CD4-positive, CD25-positive, alpha-beta regulatory T cell (primary cell): ENCODE results near the gene CDT1. TPM values are rescaled to one million over a fixed set of nuclear protein-coding genes. Genes with fewer than 3 reads are reported as not detected.

Experiments used
- ATAC-seq, 2 donors: fragments of 150-1000 bp; cut with Tn5 transposase; one replicate each; pipeline ENCODE4 v1.10.0; 2021; ENCODE audit warnings: low read depth in 2 of 2, moderate number of reproducible peaks in 2 of 2, moderate library complexity in 1 of 2
- DNase-seq, 3 donors: peaks; one replicate each; pipeline versions ENCODE4 v3.0.0 to v3.0.0-alpha.2; 2012 to 2022; ENCODE audit warnings: mixed read lengths in 1 of 3
- H3K27ac ChIP-seq: one replicate; pipeline ENCODE4 v1.7.0; 2013; ENCODE audit warnings: mild to moderate bottlenecking, low read length; ENCODE audit not compliant: insufficient read depth, poor library complexity, severe bottlenecking
- H3K27me3 ChIP-seq: one replicate; pipeline ENCODE4 v1.7.0; 2013; ENCODE audit warnings: low read length; ENCODE audit not compliant: control insufficient read depth, insufficient read depth
- H3K36me3 ChIP-seq: one replicate; pipeline ENCODE4 v1.7.0; 2013; ENCODE audit warnings: mild to moderate bottlenecking, low read length, moderate library complexity; ENCODE audit not compliant: control insufficient read depth, insufficient read depth
- H3K4me1 ChIP-seq: 2 replicates; pipeline ENCODE4 v1.7.0; 2013; ENCODE audit warnings: mild to moderate bottlenecking, low read length; ENCODE audit not compliant: insufficient read depth, control insufficient read depth, poor library complexity, severe bottlenecking
- H3K4me3 ChIP-seq: one replicate; pipeline ENCODE4 v1.7.0; 2013; ENCODE audit warnings: low read depth, mild to moderate bottlenecking, low read length, moderate library complexity
- H3K9me3 ChIP-seq, 2 experiments: 1 replicate in 1 of 2; 2 replicates in 1 of 2; pipeline ENCODE4 v1.7.0; 2013; ENCODE audit warnings: low read length in 2 of 2, mild to moderate bottlenecking in 1 of 2, moderate library complexity in 1 of 2; ENCODE audit not compliant: control insufficient read depth in 2 of 2
- H3K27ac Mint-ChIP-seq, 3 donors: one replicate each; pipeline ENCODE4 v1.8.0; 2020 to 2022; ENCODE audit warnings: mild to moderate bottlenecking in 3 of 3, mixed read lengths in 3 of 3, moderate library complexity in 2 of 3
- H3K27me3 Mint-ChIP-seq: one replicate; pipeline ENCODE4 v1.8.0; 2022; ENCODE audit warnings: mild to moderate bottlenecking, mixed read lengths
- H3K36me3 Mint-ChIP-seq: one replicate; pipeline ENCODE4 v1.8.0; 2020; ENCODE audit warnings: mixed read lengths
- H3K4me1 Mint-ChIP-seq, 4 donors: one replicate each; pipeline ENCODE4 v1.8.0; 2020 to 2022; ENCODE audit warnings: mixed read lengths in 4 of 4, mild to moderate bottlenecking in 1 of 4
- H3K4me3 Mint-ChIP-seq, 4 donors: one replicate each; pipeline ENCODE4 v1.8.0; 2020 to 2022; ENCODE audit warnings: mild to moderate bottlenecking in 4 of 4, mixed read lengths in 4 of 4, moderate library complexity in 3 of 4
- H3K9me3 Mint-ChIP-seq, 7 donors: one replicate each; pipeline ENCODE4 v1.8.0; 2020 to 2022; ENCODE audit warnings: mixed read lengths in 7 of 7, mild to moderate bottlenecking in 3 of 7, moderate library complexity in 2 of 7
- polyA plus RNA-seq, 4 donors: library from polyadenylated mRNA; unstranded; fragments of 300-500 nt; fragmentation: Illumina TruSeq; gene quantifications; one replicate each; pipeline ENCODE4 v1.2.3, GENCODE V29; 2021
- total RNA-seq: library from RNA; stranded (reverse); gene quantifications from one replicate; pipeline ENCODE4 v1.2.3, GENCODE V29; 2022

Gene CDT1
- total and polyA plus RNA-seq, 5 donors from 2014 or later: 0.60 to 4.8 (median 1.4) TPM

GRCh38 chr16:88798073-88798472, 5.5 kb upstream of the CDT1 start:
- no peaks in the 10 kb centered on the region for H3K27me3 ChIP-seq
- ATAC-seq: no peak
- H3K27me3 Mint-ChIP-seq: peaks cover 4% of the 10 kb centered on the region
- H3K4me3 Mint-ChIP-seq: no peak overlapping the region
- no peaks in the 10 kb centered on the region for H3K36me3 ChIP-seq
- H3K27ac Mint-ChIP-seq: no peak overlapping the region
- no peak overlapping the region for H3K27ac ChIP-seq
- no peaks in the 10 kb centered on the region for H3K36me3 Mint-ChIP-seq
- H3K4me3 ChIP-seq: no peak overlapping the region
- no peaks in the 10 kb centered on the region for H3K9me3 Mint-ChIP-seq
- peaks cover 0 to 51% (median 21%) of the 10 kb centered on the region in 4 donors for H3K4me1 Mint-ChIP-seq
- DNase-seq: no peak
- no peaks in the 10 kb centered on the region for H3K9me3 ChIP-seq
- peaks cover 39% of the 10 kb centered on the region for H3K4me1 ChIP-seq

DNA sequence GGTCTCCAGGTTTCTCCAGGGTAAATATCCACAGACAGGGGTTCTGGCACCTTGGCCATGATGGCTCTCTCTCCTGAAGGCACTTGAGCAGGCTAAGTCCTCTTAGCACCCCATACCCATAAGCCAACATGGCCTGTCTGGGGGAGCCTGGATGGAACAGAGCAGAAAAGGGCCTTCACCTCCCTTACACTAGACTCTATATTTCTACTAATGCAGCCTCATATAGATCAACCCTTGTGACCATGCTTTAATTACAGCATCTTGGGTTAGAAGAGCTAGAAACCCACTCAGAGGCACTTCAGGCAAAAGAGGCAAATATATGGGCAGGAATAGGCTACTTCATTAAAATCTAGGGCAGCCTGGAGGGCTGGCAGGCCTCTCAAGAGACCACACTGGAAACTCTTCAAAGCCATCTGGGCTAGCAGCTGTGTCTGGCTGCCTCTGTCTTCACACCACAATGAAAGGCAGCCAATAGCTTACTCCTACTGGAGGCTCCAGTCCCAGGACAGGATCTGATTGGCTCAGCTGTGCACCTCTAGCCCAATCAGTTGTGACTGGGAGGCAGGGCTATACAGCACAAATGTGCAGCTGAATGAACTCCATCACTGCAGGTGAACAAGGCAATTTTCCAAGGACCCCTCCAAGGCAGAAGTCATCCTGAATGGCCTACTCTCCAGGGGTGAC, 4.7 kb upstream of the CDT1 start:
- H3K4me1 ChIP-seq: peaks cover 35% of the 10 kb centered on the region
- no peaks in the 10 kb centered on the region for H3K27me3 ChIP-seq
- ATAC-seq (no peak), DNase-seq (no peak)
- H3K4me3 Mint-ChIP-seq: peak overlapping the region in 1 of 4 donors; percentile 43
- H3K27ac ChIP-seq: no peak overlapping the region
- no peak overlapping the region for H3K27ac Mint-ChIP-seq
- H3K4me3 ChIP-seq: no peak overlapping the region
- H3K36me3 ChIP-seq: no peaks in the 10 kb centered on the region
- H3K9me3 Mint-ChIP-seq: no peaks in the 10 kb centered on the region
- H3K36me3 Mint-ChIP-seq: no peaks in the 10 kb centered on the region
- no peaks in the 10 kb centered on the region for H3K9me3 ChIP-seq
- H3K4me1 Mint-ChIP-seq: peaks cover 0 to 44% (median 20%) of the 10 kb centered on the region in 4 donors
- H3K27me3 Mint-ChIP-seq: peaks cover 4% of the 10 kb centered on the region

GRCh38 chr16:88799569-88800276, 3.9 kb upstream of the CDT1 start:
- no peaks in the 10 kb centered on the region for H3K36me3 Mint-ChIP-seq
- Histone ChIP-seq H3K9me3 (no peaks in the 10 kb centered on the region), H3K4me1 (peaks cover 35% of the 10 kb centered on the region), H3K27me3 (no peaks in the 10 kb centered on the region), H3K27ac (no peak overlapping the region), H3K4me3 (no peak overlapping the region), H3K36me3 (no peaks in the 10 kb centered on the region)
- H3K9me3 Mint-ChIP-seq: no peaks in the 10 kb centered on the region
- H3K27me3 Mint-ChIP-seq: peaks cover under 1% of the 10 kb centered on the region
- no peak for DNase-seq
- H3K27ac Mint-ChIP-seq: no peak overlapping the region
- peaks cover 0 to 40% (median 19%) of the 10 kb centered on the region in 4 donors for H3K4me1 Mint-ChIP-seq
- no peak for ATAC-seq
- peak overlapping the region in 1 of 4 donors; percentile 93 for H3K4me3 Mint-ChIP-seq

GRCh38 chr16:88800277-88800592, 3.4 kb upstream of the CDT1 start:
- Histone ChIP-seq H3K4me3 (no peak overlapping the region), H3K4me1 (peaks cover 33% of the 10 kb centered on the region), H3K27me3 (no peaks in the 10 kb centered on the region), H3K9me3 (no peaks in the 10 kb centered on the region), H3K27ac (no peak overlapping the region), H3K36me3 (no peaks in the 10 kb centered on the region)
- Mint-ChIP-seq H3K27ac (no peak overlapping the region), H3K4me3 (peak overlapping the region in 3 of 4 donors; percentile 38 to 93 (median 55)), H3K27me3 (no peaks in the 10 kb centered on the region), H3K9me3 (no peaks in the 10 kb centered on the region), H3K4me1 (peaks cover 0 to 35% (median 16%) of the 10 kb centered on the region in 4 donors), H3K36me3 (no peaks in the 10 kb centered on the region)
- DNase-seq: no peak
- ATAC-seq: no peak

GRCh38 chr16:88804173-88804551, 573 bp downstream of the CDT1 start:
- no peaks in the 10 kb centered on the region for H3K9me3 Mint-ChIP-seq
- ATAC-seq (no peak), DNase-seq (no peak)
- H3K27ac Mint-ChIP-seq: no peak overlapping the region
- H3K27me3 Mint-ChIP-seq: no peaks in the 10 kb centered on the region
- no peak overlapping the region for H3K27ac ChIP-seq
- peaks cover 5% of the 10 kb centered on the region for H3K36me3 ChIP-seq
- no peaks in the 10 kb centered on the region for H3K9me3 ChIP-seq
- peaks cover 3% of the 10 kb centered on the region for H3K36me3 Mint-ChIP-seq
- no peaks in the 10 kb centered on the region for H3K27me3 ChIP-seq
- H3K4me3 ChIP-seq: no peak overlapping the region
- H3K4me1 Mint-ChIP-seq: peaks cover 0 to 32% (median 11%) of the 10 kb centered on the region in 4 donors
- H3K4me1 ChIP-seq: peaks cover 29% of the 10 kb centered on the region
- H3K4me3 Mint-ChIP-seq: peak overlapping the region; percentile 29 to 82 (median 60)

DNA sequence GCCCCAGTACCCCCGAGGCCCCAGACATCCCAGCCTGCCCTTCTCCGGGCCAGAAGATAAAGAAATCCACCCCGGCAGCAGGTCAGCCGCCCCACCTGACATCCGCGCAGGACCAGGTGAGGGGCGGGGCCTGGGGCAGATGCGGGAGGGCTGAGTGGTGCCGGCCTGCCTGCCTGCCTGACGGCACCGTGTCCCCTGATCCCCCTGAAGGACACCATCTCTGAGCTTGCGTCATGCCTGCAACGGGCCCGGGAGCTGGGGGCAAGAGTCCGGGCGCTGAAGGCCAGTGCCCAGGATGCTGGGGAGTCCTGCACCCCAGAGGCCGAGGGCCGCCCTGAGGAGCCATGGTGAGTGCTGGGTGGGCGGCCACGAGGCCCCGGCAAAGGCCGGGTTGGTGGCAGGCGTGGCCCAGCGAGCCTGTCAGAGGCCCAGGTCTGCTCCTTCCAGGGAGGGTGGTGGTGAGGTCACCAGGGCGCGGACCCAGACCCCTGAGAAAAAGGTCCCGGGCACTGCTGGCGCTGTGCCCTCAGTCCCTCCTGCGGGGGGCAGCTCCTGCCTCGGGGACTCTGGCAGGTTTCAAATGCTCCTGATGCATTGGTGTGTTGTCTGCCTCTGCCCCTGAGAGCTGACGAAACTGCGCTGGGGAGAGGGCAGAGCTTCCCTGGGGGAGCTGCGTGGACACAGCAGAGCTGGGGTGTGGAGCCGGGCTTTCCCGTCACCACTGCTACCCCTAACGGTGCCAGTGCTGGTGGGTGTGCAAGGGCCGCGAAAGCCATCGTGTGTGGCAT, 1.2 kb downstream of the CDT1 start:
- no peaks in the 10 kb centered on the region for H3K27me3 Mint-ChIP-seq
- peaks cover 0 to 33% (median 11%) of the 10 kb centered on the region in 4 donors for H3K4me1 Mint-ChIP-seq
- H3K4me3 ChIP-seq: no peak overlapping the region
- peaks cover 8% of the 10 kb centered on the region for H3K36me3 ChIP-seq
- no peaks in the 10 kb centered on the region for H3K9me3 Mint-ChIP-seq
- no peaks in the 10 kb centered on the region for H3K9me3 ChIP-seq
- H3K27ac ChIP-seq: no peak overlapping the region
- peak in 1 of 3 donors; percentile 54 for DNase-seq
- ATAC-seq: no peak
- H3K27ac Mint-ChIP-seq: no peak overlapping the region
- peaks cover 35% of the 10 kb centered on the region for H3K4me1 ChIP-seq
- H3K27me3 ChIP-seq: no peaks in the 10 kb centered on the region
- peak overlapping the region; percentile 29 to 82 (median 60) for H3K4me3 Mint-ChIP-seq
- H3K36me3 Mint-ChIP-seq: peaks cover 3% of the 10 kb centered on the region

DNA sequence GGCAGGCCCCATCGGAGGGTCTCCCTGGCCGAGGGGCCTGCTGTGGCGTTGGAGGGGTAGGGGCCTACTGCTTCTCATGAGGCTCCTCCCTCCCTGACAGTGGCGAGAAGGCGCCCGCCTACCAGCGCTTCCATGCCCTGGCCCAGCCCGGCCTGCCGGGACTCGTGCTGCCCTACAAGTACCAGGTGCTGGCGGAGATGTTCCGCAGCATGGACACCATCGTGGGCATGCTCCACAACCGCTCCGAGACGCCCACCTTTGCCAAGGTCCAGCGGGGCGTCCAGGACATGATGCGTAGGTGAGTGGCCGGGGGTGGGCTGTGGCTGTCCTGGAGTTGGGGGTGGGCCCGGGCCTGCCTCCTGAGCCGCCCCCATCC, 1.7 kb downstream of the CDT1 start:
- peaks cover 0 to 38% (median 10%) of the 10 kb centered on the region in 4 donors for H3K4me1 Mint-ChIP-seq
- H3K36me3 ChIP-seq: peaks cover 8% of the 10 kb centered on the region
- ATAC-seq (no peak), DNase-seq (no peak)
- no peak overlapping the region for H3K4me3 ChIP-seq
- H3K27me3 ChIP-seq: no peaks in the 10 kb centered on the region
- peaks cover 3% of the 10 kb centered on the region for H3K36me3 Mint-ChIP-seq
- no peaks in the 10 kb centered on the region for H3K9me3 ChIP-seq
- H3K9me3 Mint-ChIP-seq: no peaks in the 10 kb centered on the region
- H3K27ac ChIP-seq: no peak overlapping the region
- H3K4me1 ChIP-seq: peaks cover 41% of the 10 kb centered on the region
- no peak overlapping the region for H3K4me3 Mint-ChIP-seq
- no peaks in the 10 kb centered on the region for H3K27me3 Mint-ChIP-seq
- H3K27ac Mint-ChIP-seq: no peak overlapping the region
